Gastrocnemius medialis (tissue), 4 donors: Measurements from ENCODE around the gene PPARA.

ENCODE experiments used
- POLR2A ChIP-seq, 2 donors: fragments of 450-650 bp; IDR thresholded peaks; one replicate each; pipeline ENCODE4 v1.6.1; 2017; ENCODE audit warnings: antibody characterized with exemption in 2 of 2, mild to moderate bottlenecking in 2 of 2, moderate library complexity in 2 of 2
- TF ChIP-seq, protein P1 (sequence below), 5 experiments: fragments of 450-650 bp in 3 of 5; fragments of 200-600 bp in 2 of 5; sonication (generic) in 2 of 5; IDR thresholded peaks in 4 of 5; conservative IDR thresholded peaks in 1 of 5; 1 replicate in 4 of 5; 2 replicates in 1 of 5; pipeline ENCODE4 v1.5.1; 2016 to 2019; ENCODE audit warnings: antibody characterized with exemption in 5 of 5, mild to moderate bottlenecking in 3 of 5, moderate library complexity in 3 of 5

DNA sequence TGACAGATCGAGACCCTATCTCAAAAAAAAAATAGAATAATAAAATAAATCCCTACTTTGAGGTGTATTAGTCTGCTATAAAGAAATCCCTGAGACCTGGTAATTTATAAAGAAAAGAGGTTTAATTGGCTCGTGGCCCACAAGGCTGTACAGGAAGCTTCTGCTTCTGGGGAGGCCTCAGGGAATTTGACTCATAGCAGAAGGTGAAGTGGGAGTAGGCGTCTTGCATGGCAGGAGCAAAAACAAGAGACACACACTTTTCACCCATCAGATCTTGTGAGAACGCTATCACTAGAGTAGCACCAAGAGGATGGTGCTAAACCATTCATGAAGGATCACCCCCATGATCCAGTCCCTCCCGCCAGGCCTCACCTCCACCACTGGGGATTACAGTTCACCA lies 70.6 kb downstream of the PPARA start:
- TF ChIP-seq, protein P1, sequence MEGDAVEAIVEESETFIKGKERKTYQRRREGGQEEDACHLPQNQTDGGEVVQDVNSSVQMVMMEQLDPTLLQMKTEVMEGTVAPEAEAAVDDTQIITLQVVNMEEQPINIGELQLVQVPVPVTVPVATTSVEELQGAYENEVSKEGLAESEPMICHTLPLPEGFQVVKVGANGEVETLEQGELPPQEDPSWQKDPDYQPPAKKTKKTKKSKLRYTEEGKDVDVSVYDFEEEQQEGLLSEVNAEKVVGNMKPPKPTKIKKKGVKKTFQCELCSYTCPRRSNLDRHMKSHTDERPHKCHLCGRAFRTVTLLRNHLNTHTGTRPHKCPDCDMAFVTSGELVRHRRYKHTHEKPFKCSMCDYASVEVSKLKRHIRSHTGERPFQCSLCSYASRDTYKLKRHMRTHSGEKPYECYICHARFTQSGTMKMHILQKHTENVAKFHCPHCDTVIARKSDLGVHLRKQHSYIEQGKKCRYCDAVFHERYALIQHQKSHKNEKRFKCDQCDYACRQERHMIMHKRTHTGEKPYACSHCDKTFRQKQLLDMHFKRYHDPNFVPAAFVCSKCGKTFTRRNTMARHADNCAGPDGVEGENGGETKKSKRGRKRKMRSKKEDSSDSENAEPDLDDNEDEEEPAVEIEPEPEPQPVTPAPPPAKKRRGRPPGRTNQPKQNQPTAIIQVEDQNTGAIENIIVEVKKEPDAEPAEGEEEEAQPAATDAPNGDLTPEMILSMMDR (IDR thresholded peaks at IDR 0.05 in 4 of 5, conservative IDR thresholded peaks at IDR 0.05 in 1 of 5): no peak
- TF ChIP-seq POLR2A (IDR thresholded peaks at IDR 0.05): no peak
